K562 (cell line): Measurements from ENCODE around the gene DEGS2. TPM values are rescaled to one million over a fixed set of nuclear protein-coding genes. Genes with fewer than 3 reads are reported as not detected.

Experiments
- ATAC-seq: fragments of 200-7000 bp; cut with Tn5 transposase; 3 replicates; pipeline ENCODE4 v1.9.1; 2020; ENCODE audit warnings: moderate library complexity
- BruUV-seq: library from RNA; stranded (reverse); fragments of 400-500 nt; replicated peaks from 2 replicates; lab custom pipeline; 2021; lab: Mats Ljungman, UMichigan
- CTCF ChIA-PET: fragments of 300-600 bp; formaldehyde crosslinking; extraction: SDS; loops from one replicate; lab custom pipeline; 2021; ENCODE audit warnings: low intra/inter-chr PET ratio; lab: Yijun Ruan, JAX
- POLR2A ChIA-PET: fragments of 300-600, 350-650 bp; sonication (Branson Sonifier 250); formaldehyde crosslinking; extraction: SDS; loops from one replicate; lab custom pipeline; 2021; ENCODE audit warnings: antibody characterized with exemption, inconsistent platforms; lab: Yijun Ruan, JAX
- DNase-seq, 4 experiments: peaks; one replicate each; pipeline versions ENCODE4 v3.0.0 to v3.0.0-alpha.2; 2011 to 2018; ENCODE audit warnings: low spot score in 3 of 4, mixed read lengths in 3 of 4; ENCODE audit errors: extremely low read depth in 1 of 4
- FAIRE-seq: peaks from 2 replicates; lab custom pipeline; 2011; peaks lifted over from hg19 to GRCh38; lab: Jason Lieb, UNC
- H2AFZ ChIP-seq: 2 replicates; pipeline ENCODE4 v1.6.0; 2011; ENCODE audit warnings: low read depth, low read length, control low read depth, inconsistent platforms
- H3K27ac ChIP-seq: fragments of 200-600 bp; 3 replicates; pipeline ENCODE4 v1.8.0; 2011; ENCODE audit warnings: low read depth, mild to moderate bottlenecking, control low read depth, inconsistent platforms, low read length, moderate library complexity, mixed read lengths; ENCODE audit errors: extremely low read depth
- H3K27me3 ChIP-seq, 2 experiments: fragments of 300-600 bp in 1 of 2; 2 replicates in 1 of 2; 3 replicates in 1 of 2; pipeline versions ENCODE4 v1.6.0 to v1.8.0; 2011; ENCODE audit warnings: inconsistent platforms in 2 of 2, low read length in 2 of 2, mild to moderate bottlenecking in 1 of 2, mixed read lengths in 1 of 2, moderate library complexity in 1 of 2; ENCODE audit not compliant: control insufficient read depth in 2 of 2, insufficient read depth in 2 of 2
- H3K36me3 ChIP-seq: fragments of 300-600 bp; 3 replicates; pipeline ENCODE4 v1.8.0; 2011; ENCODE audit warnings: mild to moderate bottlenecking, low read length, inconsistent platforms; ENCODE audit not compliant: control insufficient read depth, insufficient read depth
- H3K4me1 ChIP-seq, 2 experiments: fragments of 200-600 bp in 1 of 2; replicated peaks in 1 of 2; 2 replicates in 1 of 2; 3 replicates in 1 of 2; pipeline versions ENCODE4 v1.5.1 to v1.8.0; 2011; ENCODE audit warnings: inconsistent platforms in 2 of 2, low read length in 2 of 2, mild to moderate bottlenecking in 1 of 2, mixed read lengths in 1 of 2, moderate library complexity in 1 of 2; ENCODE audit not compliant: control insufficient read depth in 2 of 2, insufficient read depth in 2 of 2
- H3K4me2 ChIP-seq: 2 replicates; pipeline ENCODE4 v1.6.1; 2011; ENCODE audit warnings: low read length, control low read depth, inconsistent platforms, mixed read lengths; ENCODE audit not compliant: insufficient read depth
- H3K4me3 ChIP-seq: fragments of 200-600 bp; sonication (generic), shearing (Covaris generic); 2 replicates; pipeline ENCODE4 v1.5.1; 2016; ENCODE audit warnings: control low read depth, inconsistent platforms
- H3K79me2 ChIP-seq: fragments of 200-600 bp; 3 replicates; pipeline ENCODE4 v1.8.0; 2011; ENCODE audit warnings: low read length, inconsistent platforms; ENCODE audit not compliant: control insufficient read depth, insufficient read depth
- H3K9ac ChIP-seq, 2 experiments: 2 replicates each; pipeline versions ENCODE4 v1.6.0 to v1.6.1; 2011; ENCODE audit warnings: low read depth in 2 of 2, low read length in 2 of 2, control low read depth in 1 of 2, inconsistent platforms in 1 of 2, mild to moderate bottlenecking in 1 of 2, mixed read lengths in 1 of 2; ENCODE audit not compliant: insufficient read depth in 1 of 2
- H3K9me1 ChIP-seq: one replicate; pipeline ENCODE4 v1.6.0; 2011; ENCODE audit warnings: inconsistent platforms, mild to moderate bottlenecking, low read length, moderate library complexity; ENCODE audit not compliant: control insufficient read depth, insufficient read depth
- H3K9me3 ChIP-seq: replicated peaks from 2 replicates; pipeline ENCODE4 v1.5.1; 2011; ENCODE audit warnings: low read depth, low read length, inconsistent platforms; ENCODE audit not compliant: control insufficient read depth, insufficient read depth
- H4K20me1 ChIP-seq: replicated peaks from 2 replicates; pipeline ENCODE4 v1.6.1; 2011; ENCODE audit warnings: low read length, inconsistent platforms, mixed read lengths; ENCODE audit not compliant: control insufficient read depth, insufficient read depth
- BCOR ChIP-seq: fragments of 450-650 bp; IDR thresholded peaks from 2 replicates; pipeline ENCODE4 v1.6.1; 2016
- ILK ChIP-seq: fragments of 450-650 bp; IDR thresholded peaks from 2 replicates; pipeline ENCODE4 v1.6.1; 2016; ENCODE audit warnings: missing genetic modification characterization, low read depth, mild to moderate bottlenecking, missing compliant biosample characterization, moderate library complexity, borderline replicate concordance
- KAT8 ChIP-seq: fragments of 450-650 bp; IDR thresholded peaks from 2 replicates; pipeline ENCODE4 v1.6.1; 2016; ENCODE audit warnings: low read depth, mild to moderate bottlenecking
- NCOA6 ChIP-seq: fragments of 450-650 bp; IDR thresholded peaks from 2 replicates; pipeline ENCODE4 v1.6.1; 2017; ENCODE audit warnings: mild to moderate bottlenecking
- NEUROD1 ChIP-seq: fragments of 150-350 bp; IDR thresholded peaks from 2 replicates; pipeline ENCODE4 v1.6.1; 2014; ENCODE audit warnings: borderline replicate concordance, low read length, low read depth; ENCODE audit not compliant: partially characterized antibody
- RBM17 ChIP-seq: fragments of 200-400 bp; formaldehyde crosslinking; IDR thresholded peaks from 2 replicates; pipeline ENCODE4 v1.6.1; 2017; ENCODE audit warnings: low read depth, mild to moderate bottlenecking, low read length, borderline replicate concordance
- RBM25 ChIP-seq: fragments of 200-400 bp; formaldehyde crosslinking; IDR thresholded peaks from 2 replicates; pipeline ENCODE4 v1.6.1; 2018; ENCODE audit warnings: low read length, low read depth, moderate library complexity; ENCODE audit not compliant: severe bottlenecking
- RNF2 ChIP-seq: sonication (generic); IDR thresholded peaks from 2 replicates; pipeline ENCODE4 v1.6.1; 2016
- YY1 ChIP-seq, 3 experiments: IDR thresholded peaks; 2 replicates each; pipeline ENCODE4 v1.6.1; 2011; ENCODE audit warnings: low read length in 2 of 3, mild to moderate bottlenecking in 2 of 3, moderate library complexity in 2 of 3, borderline replicate concordance in 1 of 3, control low read depth in 1 of 3, low read depth in 1 of 3; ENCODE audit not compliant: insufficient read depth in 3 of 3, insufficient replicate concordance in 2 of 3, control insufficient read depth in 1 of 3, insufficient read length in 1 of 3; ENCODE audit errors: extremely low read depth in 1 of 3
- ZNF41 ChIP-seq: fragments of 250-450 bp; sonication (Bioruptor Pico); conservative IDR thresholded peaks from 2 replicates; pipeline ENCODE4 v1.4.0; 2020; ENCODE audit warnings: mild to moderate bottlenecking
- WGBS: fragments of 100-300 bp; shearing (Covaris generic); methylation state at CpG from one replicate; pipeline ENCODE4 v1.1.6; 2016; ENCODE audit warnings: low coverage, mixed read lengths; ENCODE audit not compliant: insufficient coverage; ENCODE audit errors: missing lambda C conversion rate; 5-methylcytosine and 5-hydroxymethylcytosine counted together
- in situ Hi-C: fragments of 300-500 bp; cut with MboI; formaldehyde crosslinking; loops from 4 replicates; pipeline ENCODE4 v1.15.0; 2018; ENCODE audit warnings: inconsistent platforms, mixed read lengths
- intact Hi-C: fragments of 100-400 bp; cut with micrococcal nuclease; formaldehyde crosslinking; loops from 2 replicates; pipeline ENCODE4 v1.14.2; 2022
- polyA plus RNA-seq, 8 experiments: library from polyadenylated mRNA; depleted of rRNA in 4 of 8; stranded (reverse) in 5 of 8; unstranded in 3 of 8; fragments of >200 nt; fragmentation: Nextera tagmentation in 2 of 8; fragmentation: Illumina TruSeq in 1 of 8; extraction: Ambion mirVana in 2 of 8; extraction: Trizol in 1 of 8; gene quantifications; 2 replicates each; pipeline versions ENCODE4 v1.2.1 to v1.2.3, GENCODE V29; 2011 to 2014; ENCODE audit warnings: inconsistent platforms in 1 of 8, missing spikeins in 1 of 8
- total RNA-seq, 7 experiments: library from RNA; depleted of rRNA in 6 of 7; stranded (reverse); fragments of >200 nt in 6 of 7; fragmentation: Illumina TruSeq in 2 of 7; extraction: Trizol in 2 of 7; gene quantifications; 2 replicates each; pipeline versions ENCODE4 v1.2.1 to v1.2.3, GENCODE V29; 2011 to 2021; ENCODE audit warnings: low replicate concordance in 1 of 7
- TF ChIP-seq, protein P1 (sequence below): fragments of 450-650 bp; IDR thresholded peaks from 2 replicates; pipeline ENCODE4 v1.7.1; 2018; ENCODE audit warnings: mild to moderate bottlenecking, low read depth; ENCODE audit not compliant: partially characterized antibody
- TF ChIP-seq, protein P2 (sequence below): sonication (generic); formaldehyde crosslinking; IDR thresholded peaks from 2 replicates; pipeline ENCODE4 v1.8.0; 2023; ENCODE audit warnings: mild to moderate bottlenecking, missing genetic modification reagents
- TF ChIP-seq, protein P3 (sequence below): IDR thresholded peaks from 2 replicates; pipeline ENCODE4 v1.6.1; 2016; ENCODE audit warnings: missing genetic modification characterization, missing compliant biosample characterization

The DEGS2 gene
- total and polyA plus RNA-seq, 9 of the 15 experiments (the other 6 are each of a cell fraction or from before 2014, with no cell fraction given) = 0.22 to 2.9 (median 0.70) TPM

DNA sequence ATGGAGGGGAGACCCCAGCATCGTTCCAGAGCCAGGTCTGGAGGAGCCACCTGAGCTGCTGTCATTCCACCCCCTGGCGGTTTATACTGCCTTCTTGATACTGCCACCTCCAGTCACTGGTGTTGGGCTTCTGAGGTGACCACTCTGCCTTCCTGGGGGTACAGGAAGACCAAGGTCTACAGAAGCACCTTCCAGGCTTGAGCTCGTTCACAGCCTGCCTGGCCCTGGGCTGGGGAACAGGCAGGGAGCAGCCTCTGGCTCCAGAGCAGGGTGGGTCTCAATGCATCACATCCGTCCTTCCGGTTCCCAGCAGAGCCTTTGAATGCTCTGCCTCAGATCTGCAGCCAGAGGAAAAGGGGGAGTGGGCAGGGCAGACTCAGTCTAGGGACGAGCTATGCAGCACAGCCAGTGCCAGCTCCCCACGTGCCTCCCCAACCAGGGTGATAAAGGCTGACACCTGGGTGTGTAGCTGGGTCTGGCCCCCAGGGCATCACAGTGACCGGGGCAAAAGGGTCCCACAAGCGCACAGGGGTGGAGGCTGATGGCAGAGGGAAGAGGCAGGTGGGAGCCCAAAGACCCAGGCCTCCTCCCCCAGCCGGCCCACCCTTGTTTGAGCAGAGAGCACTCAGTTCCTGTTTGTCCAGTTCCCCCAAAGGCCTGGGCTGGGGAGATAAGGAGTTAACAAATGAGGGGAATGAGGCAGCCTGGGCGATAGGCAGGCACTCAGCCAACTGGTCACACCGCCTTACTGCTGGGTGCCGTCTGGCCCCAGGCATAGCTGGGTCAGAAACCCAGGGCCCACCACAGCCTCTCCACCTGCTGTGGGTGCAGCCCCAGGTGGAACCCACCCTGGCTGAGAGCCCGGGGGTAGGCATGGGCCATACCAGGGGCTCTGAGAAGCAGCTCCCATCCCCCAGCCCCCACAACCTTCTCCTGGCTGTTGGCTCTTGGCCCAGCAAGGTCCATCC lies 17.1 kb downstream of the DEGS2 start:
- peak; percentile 99 for FAIRE-seq
- BruUV-seq = no TSS peak
- H3K4me3 ChIP-seq = peak overlapping the region; percentile 28; the same call in 1 of the 2 replicates
- intact Hi-C loops (loop anchor here (1.0 to 5.0 kb wide), 2 partner anchors 51 to 65 kb away; no protein-coding TSS in a partner anchor), in situ Hi-C loops (no loop called here)
- H2AFZ ChIP-seq = peak overlapping the region; percentile 78
- H3K9me3 ChIP-seq = no peaks in the 10 kb centered on the region
- H4K20me1 ChIP-seq = no peaks in the 10 kb centered on the region
- peaks cover 18% of the 10 kb centered on the region; the same call in 1 of the 3 replicates for H3K36me3 ChIP-seq
- WGBS = 0% methylated on average over 8 of the region's 14 CpGs
- peak; percentile 83 to 96 (median 88) for DNase-seq
- ChIA-PET CTCF (interaction anchor here (0.6 to 2.2 kb wide), 2 partner anchors 50 to 305 kb away, joined by 3 to 16 read pairs; no protein-coding TSS in a partner anchor), POLR2A (interaction anchor here (0.6 to 1.7 kb wide), 14 partner anchors 9 to 875 kb away, joined by 3 to 8 read pairs (median 5); no protein-coding TSS in a partner anchor)
- no peaks in the 10 kb centered on the region for H3K27me3 ChIP-seq
- ATAC-seq = peak; percentile 84
- no peaks in the 10 kb centered on the region for H3K9me1 ChIP-seq
- peak overlapping the region; percentile 80 to 93 for H3K9ac ChIP-seq
- H3K4me2 ChIP-seq = peak overlapping the region; percentile 80
- H3K4me1 ChIP-seq = peaks cover 36 to 89% of the 10 kb centered on the region in 2 experiments
- peak overlapping the region; percentile 98 for H3K27ac ChIP-seq
- peaks cover 15% of the 10 kb centered on the region for H3K79me2 ChIP-seq
- TF ChIP-seq RNF2 (peak; percentile 40; the same call in 1 of the 2 replicates), ZNF41 (CRISPR knock-in tag) (0 out of 2 replicates have a peak, but pooled peaks have one; percentile 32), KAT8 (no peak), YY1 (IDR thresholded peaks at IDR 0.05; ENCODE audit: borderline replicate concordance in 1 of 3, control insufficient read depth in 1 of 3, extremely low read depth in 1 of 3, insufficient read depth in 3 of 3, insufficient read length in 1 of 3, insufficient replicate concordance in 2 of 3, low read depth in 1 of 3, low read length in 2 of 3) (no peak), ILK (tag) (no peak), BCOR (no peak), RBM25 (no peak), NEUROD1 (peak; percentile 65), RBM17 (no peak), NCOA6 (no peak)
- TF ChIP-seq, protein P1, sequence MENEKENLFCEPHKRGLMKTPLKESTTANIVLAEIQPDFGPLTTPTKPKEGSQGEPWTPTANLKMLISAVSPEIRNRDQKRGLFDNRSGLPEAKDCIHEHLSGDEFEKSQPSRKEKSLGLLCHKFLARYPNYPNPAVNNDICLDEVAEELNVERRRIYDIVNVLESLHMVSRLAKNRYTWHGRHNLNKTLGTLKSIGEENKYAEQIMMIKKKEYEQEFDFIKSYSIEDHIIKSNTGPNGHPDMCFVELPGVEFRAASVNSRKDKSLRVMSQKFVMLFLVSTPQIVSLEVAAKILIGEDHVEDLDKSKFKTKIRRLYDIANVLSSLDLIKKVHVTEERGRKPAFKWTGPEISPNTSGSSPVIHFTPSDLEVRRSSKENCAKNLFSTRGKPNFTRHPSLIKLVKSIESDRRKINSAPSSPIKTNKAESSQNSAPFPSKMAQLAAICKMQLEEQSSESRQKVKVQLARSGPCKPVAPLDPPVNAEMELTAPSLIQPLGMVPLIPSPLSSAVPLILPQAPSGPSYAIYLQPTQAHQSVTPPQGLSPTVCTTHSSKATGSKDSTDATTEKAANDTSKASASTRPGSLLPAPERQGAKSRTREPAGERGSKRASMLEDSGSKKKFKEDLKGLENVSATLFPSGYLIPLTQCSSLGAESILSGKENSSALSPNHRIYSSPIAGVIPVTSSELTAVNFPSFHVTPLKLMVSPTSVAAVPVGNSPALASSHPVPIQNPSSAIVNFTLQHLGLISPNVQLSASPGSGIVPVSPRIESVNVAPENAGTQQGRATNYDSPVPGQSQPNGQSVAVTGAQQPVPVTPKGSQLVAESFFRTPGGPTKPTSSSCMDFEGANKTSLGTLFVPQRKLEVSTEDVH = no peak
- TF ChIP-seq, protein P2, sequence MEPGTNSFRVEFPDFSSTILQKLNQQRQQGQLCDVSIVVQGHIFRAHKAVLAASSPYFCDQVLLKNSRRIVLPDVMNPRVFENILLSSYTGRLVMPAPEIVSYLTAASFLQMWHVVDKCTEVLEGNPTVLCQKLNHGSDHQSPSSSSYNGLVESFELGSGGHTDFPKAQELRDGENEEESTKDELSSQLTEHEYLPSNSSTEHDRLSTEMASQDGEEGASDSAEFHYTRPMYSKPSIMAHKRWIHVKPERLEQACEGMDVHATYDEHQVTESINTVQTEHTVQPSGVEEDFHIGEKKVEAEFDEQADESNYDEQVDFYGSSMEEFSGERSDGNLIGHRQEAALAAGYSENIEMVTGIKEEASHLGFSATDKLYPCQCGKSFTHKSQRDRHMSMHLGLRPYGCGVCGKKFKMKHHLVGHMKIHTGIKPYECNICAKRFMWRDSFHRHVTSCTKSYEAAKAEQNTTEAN (CRISPR knock-in tag) = 0 out of 2 replicates have a peak, but pooled peaks have one; percentile 27
- TF ChIP-seq, protein P3, sequence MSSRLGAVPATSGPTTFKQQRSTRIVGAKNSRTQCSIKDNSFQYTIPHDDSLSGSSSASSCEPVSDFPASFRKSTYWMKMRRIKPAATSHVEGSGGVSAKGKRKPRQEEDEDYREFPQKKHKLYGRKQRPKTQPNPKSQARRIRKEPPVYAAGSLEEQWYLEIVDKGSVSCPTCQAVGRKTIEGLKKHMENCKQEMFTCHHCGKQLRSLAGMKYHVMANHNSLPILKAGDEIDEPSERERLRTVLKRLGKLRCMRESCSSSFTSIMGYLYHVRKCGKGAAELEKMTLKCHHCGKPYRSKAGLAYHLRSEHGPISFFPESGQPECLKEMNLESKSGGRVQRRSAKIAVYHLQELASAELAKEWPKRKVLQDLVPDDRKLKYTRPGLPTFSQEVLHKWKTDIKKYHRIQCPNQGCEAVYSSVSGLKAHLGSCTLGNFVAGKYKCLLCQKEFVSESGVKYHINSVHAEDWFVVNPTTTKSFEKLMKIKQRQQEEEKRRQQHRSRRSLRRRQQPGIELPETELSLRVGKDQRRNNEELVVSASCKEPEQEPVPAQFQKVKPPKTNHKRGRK (tag) = no peak
